Activated T-helper 17 cell treated with anti-CD3 and anti-CD28 coated beads, Interleukin-2, amount 50 U/mL, for 72 hours (primary cell): Measurements from ENCODE around the gene CD163. TPM values are rescaled to one million over a fixed set of nuclear protein-coding genes. Genes with fewer than 3 reads are reported as not detected.
"Not testable (repeated sequence)": the region's sequence is repeated elsewhere in the genome, so short reads cannot be mapped to it uniquely, and the experiment has no call there.

Experiments
- ATAC-seq: fragments of 150-1000 bp; cut with Tn5 transposase; replicated peaks from 2 replicates; pipeline ENCODE4 v1.10.0; 2021; ENCODE audit warnings: mild to moderate bottlenecking, moderate library complexity
- H3K27ac Mint-ChIP-seq: one replicate; pipeline ENCODE4 v1.8.0; 2022; ENCODE audit warnings: mixed read lengths
- H3K27me3 Mint-ChIP-seq: one replicate; pipeline ENCODE4 v1.8.0; 2022; ENCODE audit warnings: mixed read lengths
- H3K36me3 Mint-ChIP-seq: one replicate; pipeline ENCODE4 v1.8.0; 2022; ENCODE audit warnings: low read depth, mild to moderate bottlenecking, mixed read lengths
- H3K4me1 Mint-ChIP-seq: one replicate; pipeline ENCODE4 v1.8.0; 2022; ENCODE audit warnings: mixed read lengths
- H3K4me3 Mint-ChIP-seq: one replicate; pipeline ENCODE4 v1.8.0; 2022; ENCODE audit warnings: mild to moderate bottlenecking, mixed read lengths
- H3K9me3 Mint-ChIP-seq: one replicate; pipeline ENCODE4 v1.8.0; 2022; ENCODE audit warnings: mixed read lengths
- total RNA-seq, 2 donors: library from RNA; stranded (reverse); gene quantifications; one replicate each; pipeline ENCODE4 v1.2.3, GENCODE V29; 2022

The CD163 gene
- total RNA-seq, result not detected

- peaks cover 5% of the 10 kb centered on the region for H3K9me3 Mint-ChIP-seq
- H3K36me3 Mint-ChIP-seq, result no peaks in the 10 kb centered on the region
- H3K27me3 Mint-ChIP-seq, result peaks cover 32% of the 10 kb centered on the region
- no peak within 1 kb of the TSS for H3K27ac Mint-ChIP-seq
- no peaks in the 10 kb centered on the region for H3K4me1 Mint-ChIP-seq
- ATAC-seq, result no peak
- H3K4me3 Mint-ChIP-seq, result no peak within 1 kb of the TSS
Measured at GRCh38 chr12:7503686-7504415, at the start of gene CD163. TSS of gene CD163 (minus strand) at chr12:7503777. CDS start at chr12:7503690, 87 bp downstream.

- no peak for ATAC-seq
- no peak overlapping the region for H3K4me3 Mint-ChIP-seq
- H3K4me1 Mint-ChIP-seq, result no peaks in the 10 kb centered on the region
- no peaks in the 10 kb centered on the region for H3K36me3 Mint-ChIP-seq
- no peak overlapping the region for H3K27ac Mint-ChIP-seq
- H3K9me3 Mint-ChIP-seq, result peaks cover 3% of the 10 kb centered on the region
- H3K27me3 Mint-ChIP-seq, result peaks cover 48% of the 10 kb centered on the region
Measured at GRCh38 chr12:7542813-7543212, 39.2 kb upstream of the CD163 start.

GRCh38 chr12:7542046-7542445 lies 38.5 kb upstream of the CD163 start:
- peaks cover 7% of the 10 kb centered on the region for H3K9me3 Mint-ChIP-seq
- H3K27ac Mint-ChIP-seq, result no peak overlapping the region
- H3K4me3 Mint-ChIP-seq, result no peak overlapping the region

GRCh38 chr12:7514416-7514815 lies 10.8 kb upstream of the CD163 start:
- no peak overlapping the region for H3K4me3 Mint-ChIP-seq
- H3K36me3 Mint-ChIP-seq, result no peaks in the 10 kb centered on the region
- no peaks in the 10 kb centered on the region for H3K4me1 Mint-ChIP-seq
- no peaks in the 10 kb centered on the region for H3K9me3 Mint-ChIP-seq
- peaks cover 18% of the 10 kb centered on the region for H3K27me3 Mint-ChIP-seq
- no peak overlapping the region for H3K27ac Mint-ChIP-seq
- no peak for ATAC-seq

More at GRCh38 chr12:7542046-7542445, 38.5 kb upstream of the CD163 start:
- H3K36me3 Mint-ChIP-seq, result no peaks in the 10 kb centered on the region
- H3K27me3 Mint-ChIP-seq, result peaks cover 49% of the 10 kb centered on the region
- ATAC-seq, result no peak
- no peaks in the 10 kb centered on the region for H3K4me1 Mint-ChIP-seq

GRCh38 chr12:7512553-7512952 lies 9.0 kb upstream of the CD163 start:
- no peak overlapping the region for H3K27ac Mint-ChIP-seq
- H3K4me3 Mint-ChIP-seq, result no peak overlapping the region
- H3K36me3 Mint-ChIP-seq, result no peaks in the 10 kb centered on the region
- peaks cover 31% of the 10 kb centered on the region for H3K27me3 Mint-ChIP-seq
- ATAC-seq, result no peak
- H3K9me3 Mint-ChIP-seq, result peaks cover 5% of the 10 kb centered on the region
- no peaks in the 10 kb centered on the region for H3K4me1 Mint-ChIP-seq

- not testable (repeated sequence) for ATAC-seq, H3K36me3 Mint-ChIP-seq, H3K4me1 Mint-ChIP-seq, H3K27ac Mint-ChIP-seq, H3K9me3 Mint-ChIP-seq, H3K4me3 Mint-ChIP-seq
- H3K27me3 Mint-ChIP-seq, result peaks cover 28% of the 10 kb centered on the region
Measured at GRCh38 chr12:7509793-7510470, 6.4 kb upstream of the CD163 start.

GRCh38 chr12:7502612-7503011 lies 965 bp downstream of the CD163 start:
- no peaks in the 10 kb centered on the region for H3K36me3 Mint-ChIP-seq

GRCh38 chr12:7501031-7501588 lies 2.5 kb downstream of the CD163 start:
- Mint-ChIP-seq H3K36me3 (no peaks in the 10 kb centered on the region), H3K4me1 (no peaks in the 10 kb centered on the region), H3K9me3 (no peaks in the 10 kb centered on the region), H3K27ac (no peak overlapping the region), H3K4me3 (no peak overlapping the region), H3K27me3 (peaks cover 38% of the 10 kb centered on the region)
- ATAC-seq, result no peak

More at GRCh38 chr12:7502612-7503011, 965 bp downstream of the CD163 start:
- no peaks in the 10 kb centered on the region for H3K9me3 Mint-ChIP-seq
- H3K4me3 Mint-ChIP-seq, result no peak overlapping the region
- H3K27ac Mint-ChIP-seq, result no peak overlapping the region
- ATAC-seq, result no peak
- H3K4me1 Mint-ChIP-seq, result no peaks in the 10 kb centered on the region
- peaks cover 35% of the 10 kb centered on the region for H3K27me3 Mint-ChIP-seq

GRCh38 chr12:7499636-7500035 lies 3.9 kb downstream of the CD163 start:
- Mint-ChIP-seq H3K4me3 (no peak overlapping the region), H3K4me1 (no peaks in the 10 kb centered on the region), H3K36me3 (no peaks in the 10 kb centered on the region), H3K27ac (no peak overlapping the region), H3K27me3 (peaks cover 51% of the 10 kb centered on the region), H3K9me3 (no peaks in the 10 kb centered on the region)
- ATAC-seq, result no peak

- no peaks in the 10 kb centered on the region for H3K9me3 Mint-ChIP-seq
- no peaks in the 10 kb centered on the region for H3K4me1 Mint-ChIP-seq
- no peak overlapping the region for H3K27ac Mint-ChIP-seq
- ATAC-seq, result no peak
- peaks cover 49% of the 10 kb centered on the region for H3K27me3 Mint-ChIP-seq
- no peak overlapping the region for H3K4me3 Mint-ChIP-seq
- H3K36me3 Mint-ChIP-seq, result no peaks in the 10 kb centered on the region
Measured at GRCh38 chr12:7498809-7499208, 4.8 kb downstream of the CD163 start.

- no peaks in the 10 kb centered on the region for H3K9me3 Mint-ChIP-seq
- no peak overlapping the region for H3K4me3 Mint-ChIP-seq
- H3K27me3 Mint-ChIP-seq, result peaks cover 43% of the 10 kb centered on the region
- H3K36me3 Mint-ChIP-seq, result no peaks in the 10 kb centered on the region
- H3K4me1 Mint-ChIP-seq, result no peaks in the 10 kb centered on the region
- ATAC-seq, result no peak
- H3K27ac Mint-ChIP-seq, result no peak overlapping the region
Measured at GRCh38 chr12:7497661-7498060, 5.9 kb downstream of the CD163 start.

GRCh38 chr12:7496451-7496850 lies 7.1 kb downstream of the CD163 start:
- Mint-ChIP-seq H3K36me3 (no peaks in the 10 kb centered on the region), H3K27ac (no peak overlapping the region), H3K4me3 (no peak overlapping the region), H3K4me1 (no peaks in the 10 kb centered on the region), H3K27me3 (peaks cover 48% of the 10 kb centered on the region), H3K9me3 (no peaks in the 10 kb centered on the region)
- ATAC-seq, result no peak

- H3K27ac Mint-ChIP-seq, result no peak overlapping the region
- H3K9me3 Mint-ChIP-seq, result no peaks in the 10 kb centered on the region
- no peak overlapping the region for H3K4me3 Mint-ChIP-seq
- peaks cover 44% of the 10 kb centered on the region for H3K27me3 Mint-ChIP-seq
- H3K36me3 Mint-ChIP-seq, result no peaks in the 10 kb centered on the region
- no peak for ATAC-seq
- H3K4me1 Mint-ChIP-seq, result no peaks in the 10 kb centered on the region
Measured at GRCh38 chr12:7495136-7495535, 8.4 kb downstream of the CD163 start.

- peaks cover 29% of the 10 kb centered on the region for H3K27me3 Mint-ChIP-seq
- no peaks in the 10 kb centered on the region for H3K4me1 Mint-ChIP-seq
- no peak overlapping the region for H3K4me3 Mint-ChIP-seq
- H3K27ac Mint-ChIP-seq, result no peak overlapping the region
- ATAC-seq, result no peak
- no peaks in the 10 kb centered on the region for H3K36me3 Mint-ChIP-seq
- no peaks in the 10 kb centered on the region for H3K9me3 Mint-ChIP-seq
Measured at GRCh38 chr12:7493006-7493405, 10.6 kb downstream of the CD163 start.

GRCh38 chr12:7486512-7486911 lies 17.1 kb downstream of the CD163 start:
- no peak overlapping the region for H3K4me3 Mint-ChIP-seq
- ATAC-seq, result no peak
- no peaks in the 10 kb centered on the region for H3K36me3 Mint-ChIP-seq
- no peak overlapping the region for H3K27ac Mint-ChIP-seq
- H3K9me3 Mint-ChIP-seq, result no peaks in the 10 kb centered on the region
- H3K27me3 Mint-ChIP-seq, result peaks cover 6% of the 10 kb centered on the region
- no peaks in the 10 kb centered on the region for H3K4me1 Mint-ChIP-seq
